ENCODE data around the gene CLIP2.

CLIP2 gene

DNA sequence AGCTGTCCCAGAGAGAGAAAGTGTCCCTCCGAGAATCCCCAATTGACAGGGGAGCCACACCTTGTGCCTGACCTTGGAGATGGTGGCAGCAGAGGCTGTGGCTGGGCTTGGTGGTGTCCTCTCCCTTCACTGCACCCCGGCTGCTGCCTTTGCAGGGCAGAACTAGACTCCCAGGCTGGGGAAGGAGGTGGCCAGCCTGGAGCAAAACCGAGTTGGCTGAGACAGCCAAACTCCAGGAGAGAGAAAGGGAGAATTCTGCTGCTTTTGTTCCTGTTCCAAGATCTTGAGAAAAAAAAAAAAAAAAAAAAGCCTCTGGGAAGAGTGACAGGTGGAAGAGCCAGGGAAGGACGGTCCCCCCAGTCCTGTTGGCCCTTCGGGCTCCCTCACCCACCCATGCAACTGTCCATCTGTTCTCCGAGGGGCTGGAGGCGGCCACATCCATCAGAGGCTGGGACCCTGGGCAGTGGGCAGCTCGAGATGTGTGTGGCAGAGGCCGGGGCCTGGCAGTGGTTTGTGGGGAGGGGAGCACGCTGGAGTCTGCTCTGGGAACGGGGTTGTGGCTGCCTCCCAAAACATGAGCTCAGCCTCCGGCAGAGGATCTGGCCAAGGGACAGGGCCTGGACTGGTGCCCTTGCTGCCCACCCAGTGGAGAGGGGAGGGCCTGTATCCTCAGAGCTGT lies 35.5 kb downstream of the CLIP2 start:
- no peaks in the 10 kb centered on the region for H3K4me1 ChIP-seq (ENCODE audit: insufficient read depth, low read length, poor library complexity, severe bottlenecking)
- no peaks in the 10 kb centered on the region for H3K9me3 ChIP-seq (ENCODE audit: insufficient read depth, low read depth, low read length)
- TF ChIP-seq, protein P1, sequence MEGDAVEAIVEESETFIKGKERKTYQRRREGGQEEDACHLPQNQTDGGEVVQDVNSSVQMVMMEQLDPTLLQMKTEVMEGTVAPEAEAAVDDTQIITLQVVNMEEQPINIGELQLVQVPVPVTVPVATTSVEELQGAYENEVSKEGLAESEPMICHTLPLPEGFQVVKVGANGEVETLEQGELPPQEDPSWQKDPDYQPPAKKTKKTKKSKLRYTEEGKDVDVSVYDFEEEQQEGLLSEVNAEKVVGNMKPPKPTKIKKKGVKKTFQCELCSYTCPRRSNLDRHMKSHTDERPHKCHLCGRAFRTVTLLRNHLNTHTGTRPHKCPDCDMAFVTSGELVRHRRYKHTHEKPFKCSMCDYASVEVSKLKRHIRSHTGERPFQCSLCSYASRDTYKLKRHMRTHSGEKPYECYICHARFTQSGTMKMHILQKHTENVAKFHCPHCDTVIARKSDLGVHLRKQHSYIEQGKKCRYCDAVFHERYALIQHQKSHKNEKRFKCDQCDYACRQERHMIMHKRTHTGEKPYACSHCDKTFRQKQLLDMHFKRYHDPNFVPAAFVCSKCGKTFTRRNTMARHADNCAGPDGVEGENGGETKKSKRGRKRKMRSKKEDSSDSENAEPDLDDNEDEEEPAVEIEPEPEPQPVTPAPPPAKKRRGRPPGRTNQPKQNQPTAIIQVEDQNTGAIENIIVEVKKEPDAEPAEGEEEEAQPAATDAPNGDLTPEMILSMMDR (conservative IDR thresholded peaks at IDR 0.05; ENCODE audit: low read length): no peak
- no peak for TF ChIP-seq EZH2phosphoT487 (IDR thresholded peaks at IDR 0.05; ENCODE audit: borderline replicate concordance)
- H3K4me2 ChIP-seq (ENCODE audit: low read depth, low read length, poor library complexity, severe bottlenecking): no peak overlapping the region
- no peak overlapping the region for H3K4me3 ChIP-seq (ENCODE audit: low read length, poor library complexity, severe bottlenecking)
- H3K27me3 ChIP-seq (ENCODE audit: insufficient read depth, low read length, poor library complexity, severe bottlenecking): no peaks in the 10 kb centered on the region
- no peaks in the 10 kb centered on the region for H3F3A ChIP-seq (ENCODE audit: low read depth)
- no peaks in the 10 kb centered on the region for H4K20me1 ChIP-seq (ENCODE audit: insufficient read depth, low read length, poor library complexity, severe bottlenecking)
- H3K9me2 ChIP-seq (replicated peaks; ENCODE audit: low read depth, low read length): no peaks in the 10 kb centered on the region
- peaks cover 8% of the 10 kb centered on the region; the same call in 1 of the 2 replicates for H3K36me3 ChIP-seq (ENCODE audit: insufficient read depth, low read length)
- no peak overlapping the region for H3K9ac ChIP-seq (ENCODE audit: low read depth, low read length, poor library complexity, severe bottlenecking)
- no peaks in the 10 kb centered on the region for H3K79me2 ChIP-seq (ENCODE audit: insufficient read depth, low read length)
- H2AFZ ChIP-seq (ENCODE audit: low read length): no peak overlapping the region

DNA sequence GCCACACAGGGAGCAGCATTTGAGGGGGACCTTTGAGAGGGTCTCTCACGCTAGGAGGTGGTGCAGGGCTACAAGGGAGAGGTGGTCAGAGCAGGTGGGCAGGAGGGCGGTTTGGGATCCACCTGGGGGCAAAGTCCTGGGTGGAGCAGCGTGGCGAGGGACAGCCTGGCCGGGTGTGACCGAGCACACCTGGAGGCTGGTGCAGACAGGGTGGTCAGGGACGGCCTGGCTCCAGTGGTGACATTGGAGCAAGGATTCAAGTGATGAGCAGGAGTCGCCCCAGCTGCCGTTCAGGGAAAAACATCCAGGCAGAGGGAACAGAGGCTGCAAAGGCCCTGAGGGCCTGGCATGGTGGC lies 36.0 kb downstream of the CLIP2 start:
- Histone ChIP-seq H4K20me1 (ENCODE audit: insufficient read depth, low read length, poor library complexity, severe bottlenecking) (no peaks in the 10 kb centered on the region), H3K4me2 (ENCODE audit: low read depth, low read length, poor library complexity, severe bottlenecking) (no peak overlapping the region), H3K27me3 (ENCODE audit: insufficient read depth, low read length, poor library complexity, severe bottlenecking) (no peaks in the 10 kb centered on the region), H3K9ac (ENCODE audit: low read depth, low read length, poor library complexity, severe bottlenecking) (no peak overlapping the region), H2AFZ (ENCODE audit: low read length) (no peak overlapping the region), H3K4me3 (ENCODE audit: low read length, poor library complexity, severe bottlenecking) (no peak overlapping the region), H3K9me3 (ENCODE audit: insufficient read depth, low read depth, low read length) (no peaks in the 10 kb centered on the region), H3K9me2 (replicated peaks; ENCODE audit: low read depth, low read length) (no peaks in the 10 kb centered on the region), H3K36me3 (ENCODE audit: insufficient read depth, low read length) (peaks cover 8% of the 10 kb centered on the region; the same call in 1 of the 2 replicates), H3K4me1 (ENCODE audit: insufficient read depth, low read length, poor library complexity, severe bottlenecking) (no peaks in the 10 kb centered on the region), H3F3A (ENCODE audit: low read depth) (no peaks in the 10 kb centered on the region), H3K79me2 (ENCODE audit: insufficient read depth, low read length) (no peaks in the 10 kb centered on the region)
- TF ChIP-seq, protein P1 (conservative IDR thresholded peaks at IDR 0.05; ENCODE audit: low read length): no peak
- no peak for TF ChIP-seq EZH2phosphoT487 (IDR thresholded peaks at IDR 0.05; ENCODE audit: borderline replicate concordance)

DNA sequence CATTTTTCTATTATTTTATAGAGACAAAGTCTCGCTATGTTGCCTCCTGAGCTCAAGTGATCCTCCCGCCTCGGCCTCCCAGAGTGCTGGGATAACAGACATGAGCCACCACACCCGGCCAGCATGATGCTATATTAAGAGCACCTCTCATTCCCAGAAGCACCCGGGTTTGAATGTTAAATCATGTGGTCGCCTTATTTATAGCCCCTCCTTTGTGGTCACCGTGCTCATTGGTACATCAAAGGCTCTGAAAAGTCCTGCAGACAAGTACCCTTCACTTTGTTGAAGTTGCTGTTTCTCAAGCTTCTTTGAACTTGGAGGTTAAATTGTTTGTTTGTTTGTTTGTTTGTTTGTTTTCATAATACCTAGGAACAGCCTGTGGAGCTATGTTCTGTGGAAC lies 40.0 kb downstream of the CLIP2 start:
- no peaks in the 10 kb centered on the region for H3F3A ChIP-seq (ENCODE audit: low read depth)
- no peaks in the 10 kb centered on the region for H3K79me2 ChIP-seq (ENCODE audit: insufficient read depth, low read length)
- TF ChIP-seq EZH2phosphoT487 (IDR thresholded peaks at IDR 0.05; ENCODE audit: borderline replicate concordance): no peak
- H3K36me3 ChIP-seq (ENCODE audit: insufficient read depth, low read length): no peaks in the 10 kb centered on the region
- H3K4me3 ChIP-seq (ENCODE audit: low read length, poor library complexity, severe bottlenecking): no peak overlapping the region
- H3K9ac ChIP-seq (ENCODE audit: low read depth, low read length, poor library complexity, severe bottlenecking): no peak overlapping the region
- no peaks in the 10 kb centered on the region for H3K9me2 ChIP-seq (replicated peaks; ENCODE audit: low read depth, low read length)
- H3K4me2 ChIP-seq (ENCODE audit: low read depth, low read length, poor library complexity, severe bottlenecking): no peak overlapping the region
- H2AFZ ChIP-seq (ENCODE audit: low read length): no peak overlapping the region
- no peaks in the 10 kb centered on the region for H3K9me3 ChIP-seq (ENCODE audit: insufficient read depth, low read depth, low read length)
- H3K27me3 ChIP-seq (ENCODE audit: insufficient read depth, low read length, poor library complexity, severe bottlenecking): no peaks in the 10 kb centered on the region
- H4K20me1 ChIP-seq (ENCODE audit: insufficient read depth, low read length, poor library complexity, severe bottlenecking): no peaks in the 10 kb centered on the region
- H3K4me1 ChIP-seq (ENCODE audit: insufficient read depth, low read length, poor library complexity, severe bottlenecking): no peaks in the 10 kb centered on the region

Data from Loucy (cell line).